ELF-1 (cell line): ENCODE measurements around the gene SYCE3.
A peak's percentile ranks its signal among the peaks of the same experiment; 100 is the strongest.
"Not testable (repeated sequence)": the region's sequence is repeated elsewhere in the genome, so short reads cannot be mapped to it uniquely, and the experiment has no call there.

Experiments
- DNase-seq: peaks from one replicate; pipeline ENCODE4 v3.0.0-alpha.2; 2016; ENCODE audit warnings: low read depth, low spot score

SYCE3 gene

GRCh38 chr22:50520826-50521453 lies 41.8 kb downstream of the SYCE3 start:
- no peak for DNase-seq

DNA sequence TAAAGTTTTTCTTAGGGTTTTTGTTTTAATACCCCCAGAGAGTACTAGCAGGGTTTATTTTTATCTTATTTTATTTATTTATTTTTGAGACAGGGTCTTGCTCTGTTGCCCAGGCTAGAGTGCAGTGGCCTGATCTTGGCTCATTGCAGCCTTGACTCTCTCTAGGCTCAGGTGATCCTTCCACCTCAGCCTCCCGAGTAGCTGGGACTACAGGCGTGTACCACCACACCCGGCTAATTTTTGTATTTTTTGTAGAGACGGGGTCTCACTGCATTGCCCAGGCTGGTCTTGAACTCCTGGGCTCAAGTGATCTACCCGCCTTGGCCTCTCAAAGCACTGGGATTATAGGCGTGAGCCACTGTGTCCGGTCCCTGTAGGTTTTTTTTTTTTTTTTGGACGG lies 42.5 kb downstream of the SYCE3 start:
- DNase-seq: not testable (repeated sequence)

DNA sequence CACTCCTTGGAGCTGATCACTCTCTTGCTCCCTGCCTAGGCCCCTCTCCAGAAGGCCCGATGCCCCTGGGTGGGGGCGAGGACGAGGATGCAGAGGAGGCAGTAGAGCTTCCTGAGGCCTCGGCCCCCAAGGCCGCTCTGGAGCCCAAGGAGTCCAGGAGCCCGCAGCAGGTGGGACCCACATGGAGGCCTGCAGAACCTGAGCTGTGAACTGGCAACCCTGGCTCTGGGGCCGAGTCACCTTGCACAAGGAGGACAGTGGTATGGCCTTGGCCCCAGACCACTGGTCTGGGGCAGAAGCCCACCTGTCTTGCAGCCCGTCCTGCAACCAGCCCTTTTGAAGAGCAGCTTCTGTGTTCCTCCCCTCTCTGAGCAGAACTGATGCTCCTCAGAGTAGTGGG lies 43.6 kb downstream of the SYCE3 start:
- no peak for DNase-seq

GRCh38 chr22:50518606-50519005 lies 44.1 kb downstream of the SYCE3 start:
- DNase-seq: no peak

- DNase-seq: no peak
These were observed 45.0 kb downstream of the SYCE3 start for GRCh38 chr22:50517495-50518260.

DNA sequence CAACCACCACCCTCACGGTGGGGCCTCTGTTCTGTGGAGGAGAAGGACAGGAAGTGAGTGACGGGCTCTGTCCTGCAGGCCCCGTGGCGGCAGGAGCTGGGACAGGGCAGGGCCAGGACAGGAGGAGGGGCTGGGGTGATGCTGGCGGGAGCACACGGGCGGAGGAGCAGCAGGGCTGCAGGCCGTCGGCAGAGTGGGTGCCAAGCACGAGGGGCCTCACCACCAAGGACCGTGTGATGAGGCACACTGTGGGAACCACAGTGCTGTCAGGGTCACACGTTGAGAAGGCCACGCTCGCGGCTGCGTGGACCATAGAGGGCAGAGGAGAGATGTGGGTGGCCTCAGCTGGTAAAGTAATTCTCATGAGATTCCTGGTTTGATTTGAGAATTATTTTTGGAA lies 45.8 kb downstream of the SYCE3 start:
- no peak for DNase-seq

DNA sequence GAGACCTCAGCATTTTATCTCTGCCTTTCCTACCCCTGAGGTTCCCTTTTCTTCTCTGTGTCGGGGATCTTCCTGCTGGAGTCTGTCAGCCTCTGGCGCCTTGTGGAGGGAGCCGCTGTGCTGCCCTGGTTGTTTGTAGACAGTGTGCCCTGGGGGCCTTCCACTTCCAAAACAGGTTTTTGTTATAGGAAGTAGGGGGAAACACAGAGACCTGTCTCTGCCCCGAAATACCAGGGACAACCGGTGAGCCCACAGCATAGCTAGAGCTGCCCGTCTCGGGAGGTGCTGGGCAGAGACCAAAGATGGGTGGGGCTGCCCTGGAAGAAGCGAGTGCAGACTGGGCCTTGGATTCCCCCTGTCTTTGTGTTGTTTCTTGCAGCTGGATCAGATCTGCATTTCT lies 46.7 kb downstream of the SYCE3 start:
- peak; percentile 88 for DNase-seq

DNA sequence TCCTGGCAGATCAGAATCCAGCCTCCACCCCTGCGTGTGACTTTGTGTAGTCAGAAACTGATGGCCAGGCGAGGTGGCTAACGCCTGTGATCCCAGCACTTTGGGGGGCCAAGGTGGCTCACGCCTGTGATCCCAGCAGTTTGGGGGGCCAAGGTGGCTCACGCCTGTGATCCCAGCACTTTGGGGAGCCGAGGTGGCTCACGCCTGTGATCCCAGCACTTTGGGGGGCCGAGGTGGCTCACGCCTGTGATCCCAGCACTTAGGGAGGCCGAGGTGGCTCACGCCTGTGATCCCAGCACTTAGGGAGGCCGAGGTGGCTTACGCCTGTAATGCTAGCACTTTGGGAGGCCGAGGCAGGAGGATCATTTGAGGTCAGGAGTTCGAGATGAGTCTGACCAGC lies 49.5 kb downstream of the SYCE3 start:
- no peak for DNase-seq

- DNase-seq: no peak
These were observed 53.8 kb downstream of the SYCE3 start for GRCh38 chr22:50508897-50509296.

GRCh38 chr22:50507991-50508884 lies 54.5 kb downstream of the SYCE3 start, which contains the start of gene NCAPH2:
Gene NCAPH2, plus strand, starts transcription at chr22:50508224. Its CDS starts 114 bp downstream, at chr22:50508338.
- peak; percentile 96 for DNase-seq

- peak; percentile 56 for DNase-seq
These were observed 55.2 kb downstream of the SYCE3 start, which contains the start of gene LMF2 for GRCh38 chr22:50507421-50507990. Gene LMF2, minus strand, starts transcription at chr22:50507702. Its CDS starts 27 bp downstream, at chr22:50507675.

GRCh38 chr22:50506611-50507420 lies 55.9 kb downstream of the SYCE3 start:
- peak; percentile 68 for DNase-seq

- DNase-seq: peak; percentile 63
These were observed 56.7 kb downstream of the SYCE3 start for GRCh38 chr22:50505776-50506610.

DNA sequence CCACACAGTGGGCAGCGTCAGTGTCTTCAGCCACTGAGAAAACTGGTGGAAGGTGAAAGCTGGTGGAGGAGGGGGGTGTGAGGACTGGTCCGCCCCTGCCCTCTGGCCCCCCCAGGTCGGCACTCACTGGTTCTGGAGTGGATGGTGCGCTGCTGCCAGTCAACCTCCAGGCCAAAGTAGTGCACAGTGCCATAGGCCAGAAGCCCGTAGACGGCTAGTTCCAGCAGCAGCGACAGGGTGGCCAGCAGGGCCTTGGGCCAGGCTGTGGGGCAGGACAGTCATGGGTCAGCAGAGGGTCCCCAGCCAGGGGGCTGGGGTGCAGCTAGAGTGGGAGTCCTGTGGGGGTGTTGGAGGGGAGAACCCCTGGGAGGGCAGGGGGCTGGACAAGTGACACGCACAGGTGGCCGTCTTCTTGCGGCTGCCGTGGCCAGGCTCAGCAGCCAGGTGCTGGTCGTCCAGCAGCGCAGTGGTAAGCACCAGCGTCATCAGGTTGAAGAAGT lies 57.4 kb downstream of the SYCE3 start:
- DNase-seq: no peak

DNA sequence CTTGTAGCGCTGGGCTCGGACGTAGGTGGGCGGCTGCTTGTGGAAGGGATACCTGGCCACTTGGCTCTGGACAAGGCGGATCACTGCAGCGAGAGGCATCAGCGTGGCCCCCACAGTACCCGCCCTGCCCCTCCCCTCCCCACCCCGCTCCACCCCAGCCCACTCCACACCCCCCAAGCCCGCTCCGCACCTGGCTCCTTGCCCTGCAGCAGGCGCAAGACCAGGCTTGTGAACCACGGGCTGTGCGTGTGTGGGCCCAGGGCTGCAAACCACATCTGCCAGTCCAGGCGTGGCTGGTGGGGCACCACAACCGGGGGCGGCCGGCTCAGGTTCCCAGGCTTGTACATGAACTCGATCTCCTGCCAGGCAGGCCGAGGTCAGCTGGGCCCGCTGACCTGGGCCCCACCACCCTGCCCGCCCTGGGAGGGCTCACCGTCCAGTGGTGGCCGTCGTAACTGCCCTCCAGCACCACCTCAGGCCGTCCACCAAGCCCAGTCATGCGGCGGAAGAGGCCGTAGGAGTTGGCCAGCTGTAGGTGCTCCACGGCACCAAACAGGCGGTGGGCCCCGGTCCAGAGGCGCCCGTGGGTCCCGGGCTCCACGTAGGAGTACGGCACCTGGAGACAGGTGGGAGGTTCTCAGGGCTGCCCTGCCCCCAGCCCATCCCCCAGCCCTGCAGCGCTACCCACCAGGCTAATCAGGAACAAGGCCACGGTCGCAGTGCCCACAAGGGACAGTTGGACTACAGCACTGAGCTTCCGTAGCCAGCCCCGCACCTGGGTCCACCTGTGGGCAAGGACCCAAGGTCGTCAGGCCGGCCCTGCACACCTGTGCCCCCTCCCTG lies 58.1 kb downstream of the SYCE3 start:
- DNase-seq: no peak

GRCh38 chr22:50503475-50504145 lies 59.1 kb downstream of the SYCE3 start:
- no peak for DNase-seq

GRCh38 chr22:50502628-50503474 lies 59.9 kb downstream of the SYCE3 start:
- DNase-seq: no peak
